H7 (cell line): ENCODE data around the gene SP4. TPM values are rescaled to one million over a fixed set of nuclear protein-coding genes. Genes with fewer than 3 reads are reported as not detected.
A peak's percentile ranks its signal among the peaks of the same experiment; 100 is the strongest.
"Not testable (repeated sequence)": the region's sequence is repeated elsewhere in the genome, so short reads cannot be mapped to it uniquely, and the experiment has no call there.

ENCODE experiments used
- DNase-seq: peaks from one replicate; pipeline ENCODE4 v3.0.0; 2012
- H3K27me3 ChIP-seq: 2 replicates; pipeline ENCODE4 v1.6.0; 2011; ENCODE audit warnings: mild to moderate bottlenecking, low read length; ENCODE audit not compliant: control insufficient read depth, insufficient read depth
- H3K36me3 ChIP-seq: replicated peaks from 2 replicates; pipeline ENCODE4 v1.5.1; 2011; ENCODE audit warnings: low read length; ENCODE audit not compliant: control insufficient read depth, insufficient read depth
- H3K4me3 ChIP-seq: 2 replicates; pipeline ENCODE4 v1.5.1; 2011; ENCODE audit warnings: low read depth, mild to moderate bottlenecking, control low read depth, low read length, moderate library complexity; ENCODE audit not compliant: insufficient read depth
- total RNA-seq: library from RNA; depleted of rRNA; stranded (reverse); fragments of >200 nt; shearing (Covaris generic); gene quantifications from 2 replicates; pipeline ENCODE4 v1.2.3, GENCODE V29; 2014

The SP4 gene
- total RNA-seq, 1 experiment from 2014 or later: 21.2 TPM

- no peak overlapping the region for H3K4me3 ChIP-seq
- DNase-seq: no peak
- H3K27me3 ChIP-seq: no peaks in the 10 kb centered on the region
Observed at GRCh38 chr7:21526007-21526406, 98.1 kb downstream of the SP4 start.

GRCh38 chr7:21526448-21526847 is 98.6 kb downstream of the SP4 start:
- Histone ChIP-seq H3K4me3 (no peak overlapping the region), H3K36me3 (no peaks in the 10 kb centered on the region)
- no peak for DNase-seq

More at GRCh38 chr7:21526007-21526406, 98.1 kb downstream of the SP4 start:
- no peaks in the 10 kb centered on the region for H3K36me3 ChIP-seq

GRCh38 chr7:21532485-21532884 is 104.6 kb downstream of the SP4 start:
- H3K4me3 ChIP-seq, H3K36me3 ChIP-seq, DNase-seq, H3K27me3 ChIP-seq: not testable (repeated sequence)

More at GRCh38 chr7:21526448-21526847, 98.6 kb downstream of the SP4 start:
- no peaks in the 10 kb centered on the region for H3K27me3 ChIP-seq

GRCh38 chr7:21533646-21534045 is 105.8 kb downstream of the SP4 start:
- H3K27me3 ChIP-seq, DNase-seq, H3K4me3 ChIP-seq, H3K36me3 ChIP-seq: not testable (repeated sequence)

- not testable (repeated sequence) for DNase-seq, H3K27me3 ChIP-seq, H3K36me3 ChIP-seq, H3K4me3 ChIP-seq
Observed at GRCh38 chr7:21536445-21537118, 108.7 kb downstream of the SP4 start.

GRCh38 chr7:21538936-21539495 is 111.1 kb downstream of the SP4 start:
- H3K27me3 ChIP-seq: peaks cover 12% of the 10 kb centered on the region

GRCh38 chr7:21542891-21543527 is 115.1 kb downstream of the SP4 start, which contains the start of gene DNAH11:
DNAH11 (plus strand) TSS chr7:21543039; CDS start chr7:21543246, 207 bp downstream.
- Histone ChIP-seq H3K4me3 (peak within 1 kb of the TSS; percentile 63), H3K36me3 (no peaks in the 10 kb centered on the region), H3K27me3 (peaks cover 22% of the 10 kb centered on the region)
- peak; percentile 92 for DNase-seq

More at GRCh38 chr7:21538936-21539495, 111.1 kb downstream of the SP4 start:
- Histone ChIP-seq H3K36me3 (no peaks in the 10 kb centered on the region), H3K4me3 (no peak overlapping the region)
- DNase-seq: no peak

GRCh38 chr7:21543528-21544302 is 115.8 kb downstream of the SP4 start:
- H3K4me3 ChIP-seq: peak overlapping the region; percentile 63
- no peaks in the 10 kb centered on the region for H3K36me3 ChIP-seq
- no peak for DNase-seq
- H3K27me3 ChIP-seq: peaks cover 22% of the 10 kb centered on the region

GRCh38 chr7:21544303-21544656 is 116.4 kb downstream of the SP4 start:
- no peak overlapping the region for H3K4me3 ChIP-seq
- no peak for DNase-seq

GRCh38 chr7:21544715-21545114 is 116.8 kb downstream of the SP4 start:
- Histone ChIP-seq H3K36me3 (no peaks in the 10 kb centered on the region), H3K27me3 (peaks cover 22% of the 10 kb centered on the region), H3K4me3 (no peak overlapping the region)
- no peak for DNase-seq

More at GRCh38 chr7:21544303-21544656, 116.4 kb downstream of the SP4 start:
- Histone ChIP-seq H3K27me3 (peaks cover 22% of the 10 kb centered on the region), H3K36me3 (no peaks in the 10 kb centered on the region)

- no peak overlapping the region for H3K4me3 ChIP-seq
- DNase-seq: no peak
- no peaks in the 10 kb centered on the region for H3K36me3 ChIP-seq
- H3K27me3 ChIP-seq: peaks cover 20% of the 10 kb centered on the region
Observed at GRCh38 chr7:21547501-21547900, 119.6 kb downstream of the SP4 start.

- Histone ChIP-seq H3K36me3 (no peaks in the 10 kb centered on the region), H3K4me3 (no peak overlapping the region), H3K27me3 (peaks cover 15% of the 10 kb centered on the region)
- DNase-seq: no peak
Observed at GRCh38 chr7:21548491-21548890, 120.6 kb downstream of the SP4 start.

GRCh38 chr7:21550076-21550475 is 122.2 kb downstream of the SP4 start:
- DNase-seq: no peak
- Histone ChIP-seq H3K36me3 (no peaks in the 10 kb centered on the region), H3K4me3 (no peak overlapping the region), H3K27me3 (peaks cover 3% of the 10 kb centered on the region; the same call in 1 of the 2 replicates)

- DNase-seq: peak; percentile 30
- Histone ChIP-seq H3K36me3 (no peaks in the 10 kb centered on the region), H3K4me3 (no peak overlapping the region), H3K27me3 (no peaks in the 10 kb centered on the region)
Observed at GRCh38 chr7:21550821-21551531, 123.1 kb downstream of the SP4 start.
